ENCODE results near the gene RPS17.
A peak's percentile ranks its signal among the peaks of the same experiment; 100 is the strongest.

RPS17 gene

DNA sequence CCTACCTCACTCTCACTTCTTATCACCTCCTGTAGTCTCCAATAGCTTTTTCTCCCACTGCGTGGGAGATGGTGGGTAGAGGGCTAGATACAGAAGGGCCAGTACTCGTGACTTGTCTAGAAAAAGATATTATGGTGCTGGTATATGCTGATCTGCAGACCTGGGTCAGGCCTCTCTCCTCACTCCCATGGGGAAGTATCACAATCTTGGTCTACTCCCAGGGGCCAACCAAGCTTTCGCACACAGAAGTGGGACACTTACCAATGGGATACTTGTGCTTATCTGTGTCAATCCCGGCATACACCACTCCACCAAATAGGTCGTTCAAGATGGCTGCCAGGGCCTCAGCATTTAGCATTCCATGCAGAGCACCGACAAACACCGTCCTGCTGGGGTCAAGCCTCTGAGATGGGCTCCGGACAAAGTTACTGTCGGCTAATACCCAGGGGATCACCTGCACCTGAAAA is 9.0 kb upstream of the RPS17 start:
- no peak for TF ChIP-seq CTCF (IDR thresholded peaks at IDR 0.05; ENCODE audit: insufficient read depth, missing control alignments)
- DNase-seq (ENCODE audit: insufficient read length, low spot score), result no peak
- no peak for FAIRE-seq

- no peak for TF ChIP-seq CTCF (IDR thresholded peaks at IDR 0.05; ENCODE audit: insufficient read depth, missing control alignments)
- DNase-seq (ENCODE audit: insufficient read length, low spot score), result no peak
Observed at GRCh38 chr15:82548700-82549099, 8.4 kb upstream of the RPS17 start.

GRCh38 chr15:82545478-82545877 is 5.2 kb upstream of the RPS17 start:
- TF ChIP-seq CTCF (IDR thresholded peaks at IDR 0.05; ENCODE audit: insufficient read depth, missing control alignments), result no peak
- FAIRE-seq (no peak), DNase-seq (ENCODE audit: insufficient read length, low spot score) (no peak)

More at GRCh38 chr15:82548700-82549099, 8.4 kb upstream of the RPS17 start:
- FAIRE-seq, result no peak

DNA sequence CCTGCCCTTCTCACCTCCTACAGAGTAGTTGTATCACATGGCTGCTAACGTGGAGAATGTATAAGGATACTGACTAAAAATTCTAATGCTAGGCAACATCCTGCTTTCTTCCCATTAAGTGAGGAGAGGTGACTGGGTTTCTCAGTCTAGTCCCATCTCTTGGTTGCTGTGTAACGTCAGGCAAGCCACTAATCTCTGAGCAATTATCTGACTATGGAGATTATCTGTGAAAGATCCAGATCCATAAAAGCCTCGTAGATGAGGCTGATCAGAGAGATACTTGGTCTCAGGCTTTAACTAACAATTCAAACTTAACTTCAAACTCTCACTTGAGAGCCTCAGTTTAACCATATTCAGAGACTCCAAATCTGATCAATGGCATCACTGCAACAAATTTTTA is 4.7 kb upstream of the RPS17 start:
- FAIRE-seq (no peak), DNase-seq (ENCODE audit: insufficient read length, low spot score) (peak; percentile 87)
- no peak for TF ChIP-seq CTCF (IDR thresholded peaks at IDR 0.05; ENCODE audit: insufficient read depth, missing control alignments)

DNA sequence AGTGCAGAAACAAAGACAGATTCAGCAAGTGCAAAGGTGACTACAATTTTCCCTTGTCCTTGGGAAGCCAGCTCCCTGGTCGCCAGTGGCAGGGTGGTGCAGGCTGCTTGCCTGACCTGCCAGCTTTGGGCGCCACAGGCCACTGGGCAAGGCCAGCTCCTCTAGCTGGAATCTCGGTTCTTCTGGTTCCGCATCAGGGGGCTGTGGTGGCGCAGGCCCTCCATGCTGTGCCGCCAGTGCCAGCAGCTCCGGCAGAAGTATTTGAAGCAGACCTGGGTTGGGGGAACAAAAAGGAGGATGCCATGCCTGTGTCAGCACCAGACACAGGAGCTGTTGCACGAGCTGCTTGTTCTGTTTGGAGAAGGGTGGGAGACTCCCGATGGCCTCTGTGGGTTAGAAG is 4.2 kb upstream of the RPS17 start:
- no peak for TF ChIP-seq CTCF (IDR thresholded peaks at IDR 0.05; ENCODE audit: insufficient read depth, missing control alignments)
- FAIRE-seq (no peak), DNase-seq (ENCODE audit: insufficient read length, low spot score) (no peak)

DNA sequence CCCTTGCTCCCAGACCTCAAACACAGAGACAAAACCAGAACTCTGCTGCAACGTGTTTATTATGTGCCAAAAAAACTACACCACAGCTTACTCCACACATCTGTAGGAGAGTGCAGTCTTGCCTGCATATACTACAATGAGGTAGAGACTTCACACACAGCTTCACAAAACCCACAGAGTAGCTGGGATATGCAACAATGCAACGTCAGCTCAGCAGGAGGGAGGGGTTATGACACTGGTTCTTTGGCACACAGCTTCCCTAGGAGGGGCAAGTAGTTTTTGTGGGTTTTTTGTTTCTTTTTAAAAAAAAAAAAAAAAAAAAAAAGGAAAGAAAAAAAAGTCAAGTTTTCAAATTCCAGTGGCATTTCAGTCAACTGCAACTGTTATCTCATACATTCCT is 2.9 kb upstream of the RPS17 start:
- FAIRE-seq (no peak), DNase-seq (ENCODE audit: insufficient read length, low spot score) (no peak)
- no peak for TF ChIP-seq CTCF (IDR thresholded peaks at IDR 0.05; ENCODE audit: insufficient read depth, missing control alignments)

DNA sequence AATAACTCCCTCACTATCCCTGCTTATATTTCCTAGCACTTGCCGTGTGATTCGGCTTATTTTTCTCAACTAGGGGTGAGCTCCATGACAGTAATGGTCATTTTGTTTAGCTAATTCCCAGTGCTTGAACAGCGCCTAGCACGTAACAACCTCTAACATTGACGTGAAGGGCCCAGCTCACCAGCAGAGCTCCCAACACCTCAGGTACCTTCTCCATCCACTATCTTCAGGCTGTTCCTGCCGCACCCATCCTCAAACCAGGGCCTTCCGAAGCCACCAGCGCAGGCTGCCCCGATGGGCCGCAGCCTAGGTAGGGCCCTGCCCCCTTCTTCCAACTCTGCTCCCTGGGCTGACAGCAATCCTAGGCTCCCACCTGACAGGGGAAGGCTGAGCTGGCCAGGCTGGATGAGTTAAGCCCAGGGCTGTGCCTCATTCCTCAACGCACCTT is 751 bp upstream of the RPS17 start:
- FAIRE-seq (no peak), DNase-seq (ENCODE audit: insufficient read length, low spot score) (no peak)
- TF ChIP-seq CTCF (IDR thresholded peaks at IDR 0.05; ENCODE audit: insufficient read depth, missing control alignments), result no peak
